ENCODE data around the gene MARCO.

The MARCO gene

DNA sequence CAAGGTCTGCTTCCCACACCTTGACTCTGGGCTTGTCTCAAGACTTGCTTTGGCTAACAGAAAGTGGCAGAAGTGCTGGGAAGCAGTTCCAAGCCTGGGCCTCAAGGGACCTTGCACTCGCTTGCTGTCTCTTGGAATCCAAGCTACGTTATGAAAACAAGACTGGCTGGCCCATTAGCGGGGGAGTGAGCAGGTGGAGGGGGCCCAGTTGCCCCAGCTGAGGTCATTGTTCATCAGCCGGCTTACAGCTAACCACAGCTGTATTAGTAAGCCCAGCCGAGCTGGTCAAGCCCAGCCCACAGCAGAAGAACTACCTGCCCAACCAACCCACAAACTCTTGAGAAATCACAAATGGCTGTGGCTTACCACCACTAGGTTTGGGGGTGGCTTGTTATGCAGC lies 63.1 kb downstream of the MARCO start:
- ATAC-seq (replicated peaks; ENCODE audit: extremely low read depth, poor library complexity, severe bottlenecking) (no peak), DNase-seq (ENCODE audit: low spot score in 2 of 2) (no peak)
- Mint-ChIP-seq H3K27me3 (peaks cover 17% of the 10 kb centered on the region), H3K36me3 (ENCODE audit: insufficient read depth) (no peaks in the 10 kb centered on the region), H3K4me1 (no peaks in the 10 kb centered on the region), H3K27ac (ENCODE audit: low read depth) (no peak overlapping the region), H3K4me3 (no peak overlapping the region), H3K9me3 (peaks cover 5% of the 10 kb centered on the region)

DNA sequence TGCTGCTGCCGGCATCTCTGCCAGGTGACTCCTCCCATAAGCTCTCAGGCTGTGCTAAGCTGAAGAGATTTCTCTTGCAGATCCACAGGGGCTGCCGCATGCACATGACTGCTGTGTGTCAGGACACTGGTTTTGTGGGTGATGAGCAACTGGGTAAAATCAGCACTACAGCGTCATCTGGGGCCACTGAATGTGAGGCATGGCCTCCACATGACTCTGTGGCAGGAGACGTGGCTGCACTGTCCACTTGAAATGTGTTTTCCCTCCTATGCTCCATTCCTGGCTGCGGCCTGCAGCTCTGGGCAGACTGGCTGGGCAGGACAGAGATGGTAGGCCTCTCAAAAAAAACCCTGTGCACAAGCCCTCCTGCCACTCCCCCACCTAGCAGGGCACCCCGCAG lies 63.6 kb downstream of the MARCO start:
- Mint-ChIP-seq H3K27me3 (peaks cover 22% of the 10 kb centered on the region), H3K4me3 (no peak overlapping the region), H3K36me3 (ENCODE audit: insufficient read depth) (no peaks in the 10 kb centered on the region), H3K27ac (ENCODE audit: low read depth) (no peak overlapping the region), H3K9me3 (peaks cover 5% of the 10 kb centered on the region), H3K4me1 (no peaks in the 10 kb centered on the region)
- ATAC-seq (replicated peaks; ENCODE audit: extremely low read depth, poor library complexity, severe bottlenecking) (no peak), DNase-seq (ENCODE audit: low spot score in 2 of 2) (no peak)

DNA sequence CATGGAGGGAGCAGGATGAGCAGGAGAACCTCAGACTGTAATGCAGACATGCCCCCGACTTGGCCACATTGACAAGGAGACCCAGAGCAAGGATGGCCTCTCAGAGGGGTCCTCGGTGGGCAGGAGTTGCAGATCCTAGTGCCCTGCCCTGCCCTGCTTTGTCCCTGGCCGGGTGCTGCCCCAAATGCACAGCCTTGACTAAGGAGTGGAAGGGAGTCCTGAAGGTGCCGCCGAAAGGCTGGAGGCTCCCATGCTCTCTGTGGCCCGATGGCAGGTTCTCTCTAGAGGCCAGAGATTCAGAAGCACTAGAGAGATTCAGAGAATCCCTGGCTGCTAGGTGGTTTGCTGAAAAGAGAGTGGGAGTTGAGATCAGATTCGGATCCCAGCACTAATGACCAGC lies 64.4 kb downstream of the MARCO start:
- Mint-ChIP-seq H3K9me3 (peaks cover 5% of the 10 kb centered on the region), H3K27ac (ENCODE audit: low read depth) (no peak overlapping the region), H3K4me3 (no peak overlapping the region), H3K27me3 (peaks cover 31% of the 10 kb centered on the region), H3K4me1 (no peaks in the 10 kb centered on the region), H3K36me3 (ENCODE audit: insufficient read depth) (no peaks in the 10 kb centered on the region)
- ATAC-seq (replicated peaks; ENCODE audit: extremely low read depth, poor library complexity, severe bottlenecking) = no peak
- DNase-seq (ENCODE audit: low spot score in 2 of 2) = no peak

DNA sequence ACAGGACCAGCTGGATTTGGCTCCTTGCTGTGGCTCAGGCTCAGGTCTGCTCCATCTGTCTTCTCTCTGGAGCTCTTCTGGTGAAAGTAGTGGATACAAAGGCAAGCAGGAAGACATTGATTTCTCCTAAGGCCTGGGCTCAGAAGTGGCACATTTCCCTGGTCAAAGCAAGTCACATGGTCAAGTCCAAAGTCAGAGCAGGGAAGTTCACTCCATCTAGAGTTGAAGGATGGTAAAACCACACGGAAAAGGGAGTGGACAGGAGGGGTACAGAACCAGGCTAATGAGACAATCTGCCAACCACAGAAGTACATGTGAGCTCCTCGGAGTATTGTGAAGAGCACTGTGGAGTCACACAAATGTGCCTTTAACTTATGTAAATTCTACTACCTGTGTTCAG lies 66.1 kb downstream of the MARCO start:
- no peaks in the 10 kb centered on the region for H3K4me1 Mint-ChIP-seq
- DNase-seq (ENCODE audit: low spot score in 2 of 2) = no peak

DNA sequence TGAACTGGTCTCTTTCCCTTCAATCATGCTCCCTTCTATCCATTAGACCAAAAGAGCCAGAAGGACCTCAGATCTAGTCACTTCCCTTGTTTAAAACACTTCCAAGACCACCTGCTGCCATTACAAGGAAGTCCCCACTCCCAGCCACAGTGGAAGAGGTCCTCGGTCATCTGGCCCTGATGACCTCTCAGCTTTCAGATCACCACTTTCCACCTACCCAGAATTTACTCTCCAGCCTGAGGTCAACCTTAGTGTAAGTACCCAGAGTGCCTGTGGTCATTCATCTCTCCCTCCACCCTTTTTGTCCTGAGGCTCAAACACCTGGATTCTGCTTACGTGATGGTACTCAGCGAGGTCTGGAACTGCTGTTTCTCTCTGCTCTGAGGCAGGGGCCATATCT lies 67.1 kb downstream of the MARCO start:
- no peaks in the 10 kb centered on the region for H3K9me3 Mint-ChIP-seq
- H3K4me3 Mint-ChIP-seq = no peak overlapping the region
- no peak overlapping the region for H3K27ac Mint-ChIP-seq (ENCODE audit: low read depth)
- no peak for DNase-seq (ENCODE audit: low spot score in 2 of 2)
- H3K36me3 Mint-ChIP-seq (ENCODE audit: insufficient read depth) = no peaks in the 10 kb centered on the region
- peaks cover 48% of the 10 kb centered on the region for H3K27me3 Mint-ChIP-seq
- no peak for ATAC-seq (replicated peaks; ENCODE audit: extremely low read depth, poor library complexity, severe bottlenecking)
- no peaks in the 10 kb centered on the region for H3K4me1 Mint-ChIP-seq

More for the DNA sequence above, 66.1 kb downstream of the MARCO start:
- H3K27me3 Mint-ChIP-seq = peaks cover 48% of the 10 kb centered on the region
- no peaks in the 10 kb centered on the region for H3K36me3 Mint-ChIP-seq (ENCODE audit: insufficient read depth)
- no peak overlapping the region for H3K4me3 Mint-ChIP-seq
- H3K9me3 Mint-ChIP-seq = peaks cover under 1% of the 10 kb centered on the region
- H3K27ac Mint-ChIP-seq (ENCODE audit: low read depth) = no peak overlapping the region
- ATAC-seq (replicated peaks; ENCODE audit: extremely low read depth, poor library complexity, severe bottlenecking) = no peak

DNA sequence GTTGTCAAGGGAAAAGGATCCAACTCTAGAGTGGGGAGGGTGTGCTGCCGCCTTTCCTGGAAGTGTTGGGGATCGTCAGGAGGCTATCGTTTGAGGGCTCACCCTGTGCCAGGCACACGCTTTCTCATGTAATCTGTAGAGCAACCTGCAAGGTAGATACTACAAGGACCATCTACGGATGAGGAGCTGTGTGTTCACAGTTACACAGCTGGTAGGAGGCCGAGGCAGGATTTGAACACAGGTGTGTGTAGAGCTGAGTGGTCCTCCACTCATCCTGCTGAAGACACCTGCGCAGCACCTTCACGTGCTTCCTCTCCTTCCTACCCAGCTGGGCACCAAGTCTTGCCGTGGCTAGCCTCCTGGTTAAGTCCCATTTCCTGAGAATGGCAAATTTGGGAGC lies 68.3 kb downstream of the MARCO start:
- DNase-seq (ENCODE audit: low spot score in 2 of 2) (no peak), ATAC-seq (replicated peaks; ENCODE audit: extremely low read depth, poor library complexity, severe bottlenecking) (no peak)
- Mint-ChIP-seq H3K4me1 (no peaks in the 10 kb centered on the region), H3K36me3 (ENCODE audit: insufficient read depth) (no peaks in the 10 kb centered on the region), H3K4me3 (no peak overlapping the region), H3K27ac (ENCODE audit: low read depth) (no peak overlapping the region), H3K27me3 (peaks cover 48% of the 10 kb centered on the region), H3K9me3 (no peaks in the 10 kb centered on the region)

DNA sequence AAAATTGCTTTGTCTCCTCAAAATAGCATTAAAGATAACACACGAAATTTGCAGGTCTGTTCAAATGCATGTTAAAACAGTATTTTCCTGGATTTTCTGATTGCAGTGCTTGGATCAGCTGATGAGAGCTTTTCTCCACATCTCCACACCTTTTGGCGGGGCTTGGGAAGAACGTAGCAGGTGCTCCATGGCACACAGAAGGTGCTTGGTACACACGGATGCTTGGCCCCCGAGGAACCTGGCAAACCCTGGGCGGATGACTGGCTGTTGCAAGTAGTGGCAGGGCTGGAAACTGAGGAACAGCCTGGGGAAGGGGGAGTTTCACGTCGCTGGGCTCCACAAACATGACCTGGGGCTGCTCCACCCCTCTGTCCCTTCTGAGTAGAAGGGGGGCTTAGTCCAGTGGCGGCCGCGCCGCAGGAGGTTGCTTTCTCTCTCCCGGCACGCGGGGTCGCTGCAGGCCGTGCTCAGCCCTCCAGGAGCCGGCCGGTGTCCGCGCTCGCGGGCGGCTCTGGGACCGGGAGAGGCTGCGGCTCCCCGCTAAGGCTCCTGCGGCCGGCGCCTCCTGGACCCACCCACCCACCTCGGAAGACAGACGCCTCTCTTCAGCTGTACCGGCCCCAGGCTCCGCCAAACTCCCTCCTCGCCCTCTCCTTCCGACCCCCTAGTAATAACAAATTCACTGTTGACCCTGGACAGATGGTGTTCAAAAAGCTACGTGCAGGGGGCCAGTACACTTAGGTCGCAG lies 69.3 kb downstream of the MARCO start:
- no peak for ATAC-seq (replicated peaks; ENCODE audit: extremely low read depth, poor library complexity, severe bottlenecking)
- H3K36me3 Mint-ChIP-seq (ENCODE audit: insufficient read depth) = no peaks in the 10 kb centered on the region
- no peaks in the 10 kb centered on the region for H3K9me3 Mint-ChIP-seq
- no peak overlapping the region for H3K27ac Mint-ChIP-seq (ENCODE audit: low read depth)
- no peaks in the 10 kb centered on the region for H3K4me1 Mint-ChIP-seq
- no peak overlapping the region for H3K4me3 Mint-ChIP-seq
- DNase-seq (ENCODE audit: low spot score in 2 of 2) = no peak
- H3K27me3 Mint-ChIP-seq = peaks cover 56% of the 10 kb centered on the region

DNA sequence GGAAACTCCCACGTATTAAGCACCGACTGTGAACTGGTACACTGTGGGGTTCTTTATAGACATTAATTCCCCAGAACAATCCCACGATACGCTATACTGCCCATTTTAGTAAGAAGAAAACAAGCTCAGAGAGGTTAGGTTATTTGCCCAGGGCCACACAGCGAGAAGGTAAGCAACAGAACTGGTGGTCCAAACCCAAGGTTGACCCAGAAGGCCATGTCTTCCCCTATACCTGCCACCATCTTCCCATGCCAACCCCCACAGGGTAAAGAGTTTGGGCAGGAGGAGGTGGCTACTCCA lies 69.9 kb downstream of the MARCO start:
- DNase-seq (ENCODE audit: low spot score in 2 of 2) = no peak
- Mint-ChIP-seq H3K27ac (ENCODE audit: low read depth) (no peak overlapping the region), H3K9me3 (no peaks in the 10 kb centered on the region), H3K36me3 (ENCODE audit: insufficient read depth) (no peaks in the 10 kb centered on the region), H3K4me3 (no peak overlapping the region), H3K4me1 (no peaks in the 10 kb centered on the region), H3K27me3 (peaks cover 62% of the 10 kb centered on the region)
- no peak for ATAC-seq (replicated peaks; ENCODE audit: extremely low read depth, poor library complexity, severe bottlenecking)

DNA sequence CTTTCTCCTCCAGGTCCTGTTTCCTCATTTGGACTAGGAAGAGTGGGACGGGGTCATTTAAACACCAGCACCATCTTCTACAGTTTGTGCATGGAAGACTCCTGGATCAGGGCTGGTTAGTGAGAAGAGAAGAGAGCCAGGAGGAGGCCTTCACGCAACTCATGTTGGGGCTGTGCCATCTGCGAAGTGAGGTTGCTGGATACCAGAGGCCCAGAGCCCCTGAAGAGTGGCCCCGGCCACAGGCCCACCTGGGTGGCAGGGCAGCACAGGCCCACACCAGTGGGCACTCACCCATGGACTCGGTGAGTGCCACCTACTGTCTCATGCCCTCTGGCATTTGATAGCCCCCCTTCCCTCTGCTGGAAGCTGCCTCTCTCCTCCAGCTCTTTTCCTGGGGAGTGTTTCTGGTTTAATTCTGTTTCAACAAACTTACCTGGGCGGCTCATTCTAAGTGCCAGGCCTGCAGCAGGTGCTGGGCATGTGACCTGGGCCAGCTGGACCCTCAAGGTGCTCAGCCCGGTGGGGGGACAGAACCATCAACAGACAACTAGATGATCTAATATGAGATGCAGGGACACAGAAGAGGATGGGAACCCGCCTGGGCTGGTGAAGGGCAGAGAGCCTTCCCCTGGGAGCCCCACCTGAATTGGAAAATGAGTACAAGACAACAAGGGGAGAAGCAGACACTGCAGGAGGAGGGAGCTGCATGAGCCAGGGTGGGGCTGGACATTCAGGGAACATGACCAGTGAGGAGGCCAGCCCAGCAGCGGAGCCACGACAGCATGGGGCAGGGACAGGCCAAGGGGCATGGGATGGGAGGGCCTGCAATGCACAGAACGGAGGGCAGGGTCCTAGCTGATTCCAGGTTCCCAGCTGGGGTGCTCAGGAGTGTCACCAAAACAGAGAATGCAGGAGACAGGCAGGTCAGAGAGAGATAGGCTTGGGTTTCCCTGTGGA lies 70.6 kb downstream of the MARCO start:
- peaks cover 68% of the 10 kb centered on the region for H3K27me3 Mint-ChIP-seq
- no peaks in the 10 kb centered on the region for H3K36me3 Mint-ChIP-seq (ENCODE audit: insufficient read depth)
- DNase-seq (ENCODE audit: low spot score in 2 of 2) (no peak), ATAC-seq (replicated peaks; ENCODE audit: extremely low read depth, poor library complexity, severe bottlenecking) (no peak)
- no peaks in the 10 kb centered on the region for H3K9me3 Mint-ChIP-seq
- H3K4me3 Mint-ChIP-seq = no peak overlapping the region
- no peak overlapping the region for H3K27ac Mint-ChIP-seq (ENCODE audit: low read depth)
- no peaks in the 10 kb centered on the region for H3K4me1 Mint-ChIP-seq

DNA sequence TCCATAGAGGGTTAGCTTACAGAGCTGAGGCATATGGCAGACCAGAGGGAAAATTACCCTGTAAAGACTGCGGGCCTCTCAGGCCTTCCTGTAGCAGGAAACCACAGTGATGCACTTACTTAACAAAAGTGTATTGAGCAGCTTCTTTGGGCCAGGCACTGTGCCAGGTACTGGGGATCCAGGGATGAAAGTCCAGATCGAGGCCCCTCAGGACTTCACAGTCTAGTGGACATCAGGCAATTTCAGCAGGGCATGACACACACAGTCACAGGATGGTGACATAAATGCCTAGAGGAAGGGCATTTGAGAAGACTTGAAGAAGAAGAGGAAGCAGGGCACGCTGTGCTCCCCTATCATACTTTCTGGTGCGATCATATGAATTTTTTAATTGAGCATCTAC lies 71.7 kb downstream of the MARCO start:
- peaks cover 71% of the 10 kb centered on the region for H3K27me3 Mint-ChIP-seq
- no peak overlapping the region for H3K4me3 Mint-ChIP-seq
- no peaks in the 10 kb centered on the region for H3K36me3 Mint-ChIP-seq (ENCODE audit: insufficient read depth)
- H3K9me3 Mint-ChIP-seq = no peaks in the 10 kb centered on the region
- no peak overlapping the region for H3K27ac Mint-ChIP-seq (ENCODE audit: low read depth)
- DNase-seq (ENCODE audit: low spot score in 2 of 2) (no peak), ATAC-seq (replicated peaks; ENCODE audit: extremely low read depth, poor library complexity, severe bottlenecking) (no peak)
- no peaks in the 10 kb centered on the region for H3K4me1 Mint-ChIP-seq

DNA sequence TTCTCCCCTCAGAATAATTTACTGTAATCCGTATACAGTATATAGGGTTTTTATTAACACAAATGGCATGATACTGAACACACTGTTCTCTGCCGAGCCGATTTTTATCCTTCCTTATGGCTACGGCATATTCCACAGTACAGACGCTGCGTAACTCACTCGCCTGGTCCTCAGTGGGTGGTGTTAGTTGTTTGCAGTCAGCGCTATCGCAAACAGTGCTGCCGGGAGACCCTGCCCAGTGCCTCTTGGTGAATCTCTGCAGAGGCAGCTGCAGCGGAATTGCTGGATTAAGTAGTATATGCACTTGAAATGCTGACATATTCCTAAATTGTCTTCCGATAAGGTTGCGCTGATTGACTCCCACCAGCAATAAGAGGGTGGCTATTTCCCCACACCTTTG lies 73.9 kb downstream of the MARCO start:
- no peaks in the 10 kb centered on the region for H3K9me3 Mint-ChIP-seq
- no peak overlapping the region for H3K27ac Mint-ChIP-seq (ENCODE audit: low read depth)
- no peak overlapping the region for H3K4me3 Mint-ChIP-seq
- peaks cover 49% of the 10 kb centered on the region for H3K27me3 Mint-ChIP-seq
- no peaks in the 10 kb centered on the region for H3K4me1 Mint-ChIP-seq
- no peaks in the 10 kb centered on the region for H3K36me3 Mint-ChIP-seq (ENCODE audit: insufficient read depth)
- ATAC-seq (replicated peaks; ENCODE audit: extremely low read depth, poor library complexity, severe bottlenecking) (no peak), DNase-seq (ENCODE audit: low spot score in 2 of 2) (no peak)

DNA sequence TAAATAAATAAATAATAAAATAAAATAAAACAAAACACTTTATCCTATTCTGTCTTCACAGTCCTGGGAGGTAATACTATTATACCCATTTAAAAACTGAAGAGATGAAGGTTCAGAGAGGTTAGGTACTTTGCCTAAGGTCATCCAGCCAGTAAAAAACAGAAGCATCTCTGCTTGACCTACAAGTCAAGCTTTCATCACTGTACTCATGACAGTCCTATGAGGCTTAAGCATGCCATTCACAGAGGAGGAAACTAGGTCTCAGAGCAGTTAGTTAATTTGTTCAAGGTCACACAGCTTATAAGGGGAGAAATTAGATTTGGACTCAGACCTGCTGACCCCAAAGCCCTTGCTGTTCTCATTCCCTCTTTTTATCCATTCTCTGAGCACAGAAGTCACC lies 77.5 kb downstream of the MARCO start:
- Mint-ChIP-seq H3K4me3 (no peak overlapping the region), H3K9me3 (no peaks in the 10 kb centered on the region), H3K27ac (ENCODE audit: low read depth) (no peak overlapping the region), H3K27me3 (peaks cover 26% of the 10 kb centered on the region), H3K36me3 (ENCODE audit: insufficient read depth) (no peaks in the 10 kb centered on the region), H3K4me1 (no peaks in the 10 kb centered on the region)
- ATAC-seq (replicated peaks; ENCODE audit: extremely low read depth, poor library complexity, severe bottlenecking) (no peak), DNase-seq (ENCODE audit: low spot score in 2 of 2) (no peak)

DNA sequence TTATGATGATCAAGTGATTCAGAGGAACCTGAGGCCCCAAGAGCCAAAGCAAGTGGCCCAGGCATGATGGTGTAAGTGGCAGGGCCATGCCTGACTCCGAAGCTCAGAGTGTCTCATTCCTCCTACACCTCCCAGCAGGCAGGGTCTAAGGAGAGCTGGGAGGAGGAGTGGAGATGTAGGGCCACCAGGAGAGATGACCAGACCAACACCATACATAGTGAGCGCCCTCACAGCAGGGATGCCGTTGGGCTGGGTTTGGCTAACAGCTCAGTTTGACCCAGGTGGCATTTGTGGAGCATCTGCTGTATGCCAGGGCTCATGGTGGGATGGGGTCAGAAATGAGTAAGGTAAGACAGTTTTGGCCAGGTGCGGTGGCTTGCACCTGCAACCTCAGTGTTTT lies 80.7 kb downstream of the MARCO start:
- DNase-seq (ENCODE audit: low spot score in 2 of 2) (no peak), ATAC-seq (replicated peaks; ENCODE audit: extremely low read depth, poor library complexity, severe bottlenecking) (no peak)
- Mint-ChIP-seq H3K4me3 (no peak overlapping the region), H3K27ac (ENCODE audit: low read depth) (no peak overlapping the region), H3K4me1 (no peaks in the 10 kb centered on the region), H3K9me3 (no peaks in the 10 kb centered on the region), H3K27me3 (peaks cover 7% of the 10 kb centered on the region), H3K36me3 (ENCODE audit: insufficient read depth) (no peaks in the 10 kb centered on the region)
